ENCODE measurements around the gene ARMC9.
"Not testable (repeated sequence)": the region's sequence is repeated elsewhere in the genome, so short reads cannot be mapped to it uniquely, and the experiment has no call there.

Gene ARMC9

DNA sequence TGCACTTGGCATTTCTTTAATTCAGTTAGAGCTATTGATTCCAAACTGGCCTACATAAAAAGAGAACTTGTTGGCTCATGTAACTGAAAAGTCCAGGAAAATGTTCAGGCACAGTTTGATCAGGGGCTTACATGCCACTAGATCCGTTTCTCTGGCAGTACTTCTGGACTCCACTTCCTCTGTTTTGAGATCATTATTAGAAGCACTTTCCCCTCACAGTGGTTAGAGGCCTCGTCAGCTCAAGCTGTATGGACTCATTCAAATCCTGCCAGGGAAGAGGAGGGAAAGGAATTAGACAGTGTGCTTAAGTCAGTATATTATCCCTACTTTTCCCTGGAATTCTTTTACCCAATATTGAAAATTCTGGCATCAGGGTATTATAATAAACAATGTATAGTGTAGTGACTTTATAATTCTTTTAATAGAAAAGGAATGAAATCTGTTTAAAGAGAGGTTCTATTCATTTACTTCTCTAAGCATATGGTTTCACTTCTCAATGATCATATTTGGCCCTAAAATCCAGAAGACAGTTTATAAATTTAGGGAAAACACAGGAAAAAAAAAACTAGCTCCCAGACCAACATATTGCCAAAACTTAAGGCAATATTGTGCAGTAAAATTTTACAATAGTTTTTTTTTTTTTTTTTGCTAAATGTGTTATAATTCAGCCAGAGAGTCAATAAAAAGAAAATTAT lies 92.0 kb downstream of the ARMC9 start:
- no peak for DNase-seq (ENCODE audit: low read depth)

DNA sequence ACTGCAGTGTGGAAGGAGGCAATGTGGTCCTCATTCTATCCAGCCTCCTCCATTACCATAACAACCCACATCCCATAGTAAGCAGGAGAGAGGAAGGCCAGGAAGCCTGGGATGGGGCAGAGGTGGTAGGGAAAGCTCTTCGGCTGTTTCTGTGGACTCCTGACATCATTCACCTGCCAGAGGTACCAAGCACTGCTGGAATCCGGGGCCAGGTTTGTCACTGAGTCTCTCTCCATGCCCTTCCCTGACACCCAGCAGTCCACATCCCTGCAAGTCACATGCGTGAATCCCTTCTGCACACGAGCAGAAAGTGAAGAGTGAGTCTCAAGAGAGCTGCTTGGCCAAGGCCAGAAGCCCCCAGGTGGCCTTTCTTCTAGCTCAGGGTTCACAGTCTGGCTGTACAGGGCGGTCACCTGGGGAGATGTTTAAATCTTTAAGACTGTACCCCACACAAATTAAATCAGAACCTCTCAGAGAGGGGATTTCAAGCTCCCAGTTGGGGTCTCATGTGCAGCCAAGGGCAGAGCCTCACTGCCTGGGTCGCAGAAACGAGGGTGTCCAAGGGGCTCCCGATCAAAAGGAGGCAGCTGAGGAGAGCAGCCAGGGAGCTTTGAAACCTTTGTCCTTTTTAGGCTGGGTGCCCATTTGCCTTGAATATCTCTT lies 94.2 kb downstream of the ARMC9 start:
- no peak for DNase-seq (ENCODE audit: low read depth)

DNA sequence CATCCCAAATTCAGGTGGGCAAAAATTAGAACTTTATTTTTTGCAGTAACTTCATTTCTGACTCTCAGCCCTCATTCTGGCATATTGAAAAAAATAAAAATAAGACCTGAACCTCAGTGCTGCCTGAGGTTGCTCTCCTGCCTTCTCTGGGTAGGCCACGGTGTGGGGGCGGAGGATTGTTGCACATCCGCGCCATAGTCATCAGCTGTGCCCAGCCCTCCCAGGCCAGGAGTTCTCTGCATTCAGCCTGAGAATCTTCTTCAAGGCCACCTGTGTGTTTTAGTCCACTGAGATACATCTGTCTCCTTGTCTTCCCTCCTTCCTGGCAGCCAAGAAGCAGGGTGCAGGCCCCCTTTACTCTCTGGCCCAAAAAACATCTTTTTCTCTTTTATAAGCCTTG lies 94.7 kb downstream of the ARMC9 start:
- DNase-seq (ENCODE audit: low read depth) = no peak

DNA sequence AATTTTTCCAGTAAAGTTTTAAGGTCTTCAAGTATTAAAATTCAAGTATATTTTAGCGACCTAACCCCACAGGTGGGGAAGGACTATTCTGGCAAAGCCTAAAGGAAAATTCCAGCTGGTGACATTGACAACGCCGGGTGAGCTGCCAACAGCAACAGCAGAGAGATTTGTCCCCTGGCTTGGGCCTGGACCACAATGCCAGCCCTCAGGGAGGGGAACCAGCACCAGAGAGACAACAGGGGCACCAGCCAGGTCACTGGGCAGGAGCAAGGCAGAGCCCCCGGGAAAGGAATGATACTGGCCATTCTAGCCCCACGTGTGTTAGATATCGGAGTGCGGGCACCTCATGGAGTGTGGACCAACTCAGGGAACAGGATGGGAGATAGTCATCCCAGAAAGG lies 95.7 kb downstream of the ARMC9 start:
- no peak for DNase-seq (ENCODE audit: low read depth)

DNA sequence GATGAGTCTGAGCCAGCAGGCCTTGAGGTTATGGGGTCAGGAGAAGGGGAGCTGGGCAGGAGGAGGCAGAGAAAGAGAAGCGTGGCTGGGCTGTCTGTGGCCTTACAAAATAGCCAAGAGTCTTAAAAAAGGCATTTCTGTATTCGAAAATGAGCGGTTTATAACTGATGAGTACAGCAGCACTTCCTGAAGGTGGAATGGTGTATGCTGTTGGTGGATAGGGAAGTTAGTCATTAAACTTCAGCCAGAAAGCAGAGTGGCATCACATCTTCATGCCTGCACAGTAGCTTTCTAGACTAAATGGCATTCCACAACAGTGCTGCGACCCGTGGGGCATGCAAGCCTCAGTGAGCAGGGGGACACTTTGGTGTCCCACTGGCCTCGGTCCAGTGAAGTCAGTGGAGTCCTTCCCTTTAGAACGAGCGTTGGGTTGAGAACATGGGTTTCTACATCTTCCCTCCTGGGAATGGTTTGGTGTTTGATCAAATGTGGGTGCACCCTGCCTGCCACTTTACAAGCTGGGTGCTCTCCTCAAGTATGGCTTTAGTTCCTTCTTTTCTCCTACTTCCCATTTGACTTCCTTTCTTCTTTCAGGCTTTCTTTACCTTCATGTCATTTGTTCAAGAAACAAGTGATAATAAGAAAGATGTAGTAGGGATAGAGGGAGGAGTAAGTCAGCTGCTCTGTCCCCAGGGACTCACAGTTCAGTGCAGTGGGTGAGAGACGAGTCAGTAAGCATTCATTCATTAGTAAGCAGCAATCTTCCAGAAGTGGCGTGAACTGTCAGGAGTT lies 96.3 kb downstream of the ARMC9 start:
- DNase-seq (ENCODE audit: low read depth) = no peak

DNA sequence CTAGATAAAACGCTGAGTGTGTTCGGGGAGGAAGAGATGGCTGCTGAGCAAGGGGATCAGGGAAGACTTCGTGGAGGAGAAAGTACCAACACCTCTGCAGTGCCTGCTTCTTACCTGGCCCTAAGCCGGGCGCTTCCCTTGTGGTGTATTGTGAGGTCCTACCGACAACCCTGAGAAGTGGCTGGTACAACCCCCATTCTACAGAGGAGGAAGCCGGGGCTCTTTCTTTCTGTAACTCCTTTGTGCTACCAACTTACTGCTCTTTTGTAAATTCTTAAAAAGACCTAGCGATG lies 96.9 kb downstream of the ARMC9 start:
- no peak for DNase-seq (ENCODE audit: low read depth)

DNA sequence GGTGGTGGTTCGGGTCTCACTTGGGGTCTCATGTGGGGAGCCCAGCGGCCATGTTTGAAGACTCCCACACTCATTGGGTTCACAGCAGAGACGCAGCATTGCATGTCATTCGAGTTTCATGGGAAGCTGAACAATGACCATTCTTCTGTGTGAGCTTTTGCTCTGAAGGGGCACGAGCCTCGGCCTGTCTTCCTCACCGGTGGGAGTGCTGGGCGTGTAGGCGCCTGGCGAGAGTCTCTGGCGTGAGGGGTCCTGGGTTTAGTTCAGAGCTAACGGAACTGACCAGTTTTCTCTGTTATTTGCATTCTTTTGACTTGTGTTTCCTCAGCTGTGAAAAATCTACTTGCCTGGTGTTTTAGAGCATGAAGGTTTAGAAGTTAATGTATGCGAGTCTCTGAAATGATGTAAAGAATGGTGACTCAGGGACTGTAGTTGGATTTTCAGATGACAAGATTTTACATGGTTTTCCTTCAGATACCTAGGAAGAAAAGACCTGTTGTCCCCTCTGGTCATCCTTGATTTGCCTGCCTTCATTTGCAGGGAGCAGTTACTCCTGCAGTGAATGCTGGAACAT lies 98.1 kb downstream of the ARMC9 start:
- no peak for DNase-seq (ENCODE audit: low read depth)

DNA sequence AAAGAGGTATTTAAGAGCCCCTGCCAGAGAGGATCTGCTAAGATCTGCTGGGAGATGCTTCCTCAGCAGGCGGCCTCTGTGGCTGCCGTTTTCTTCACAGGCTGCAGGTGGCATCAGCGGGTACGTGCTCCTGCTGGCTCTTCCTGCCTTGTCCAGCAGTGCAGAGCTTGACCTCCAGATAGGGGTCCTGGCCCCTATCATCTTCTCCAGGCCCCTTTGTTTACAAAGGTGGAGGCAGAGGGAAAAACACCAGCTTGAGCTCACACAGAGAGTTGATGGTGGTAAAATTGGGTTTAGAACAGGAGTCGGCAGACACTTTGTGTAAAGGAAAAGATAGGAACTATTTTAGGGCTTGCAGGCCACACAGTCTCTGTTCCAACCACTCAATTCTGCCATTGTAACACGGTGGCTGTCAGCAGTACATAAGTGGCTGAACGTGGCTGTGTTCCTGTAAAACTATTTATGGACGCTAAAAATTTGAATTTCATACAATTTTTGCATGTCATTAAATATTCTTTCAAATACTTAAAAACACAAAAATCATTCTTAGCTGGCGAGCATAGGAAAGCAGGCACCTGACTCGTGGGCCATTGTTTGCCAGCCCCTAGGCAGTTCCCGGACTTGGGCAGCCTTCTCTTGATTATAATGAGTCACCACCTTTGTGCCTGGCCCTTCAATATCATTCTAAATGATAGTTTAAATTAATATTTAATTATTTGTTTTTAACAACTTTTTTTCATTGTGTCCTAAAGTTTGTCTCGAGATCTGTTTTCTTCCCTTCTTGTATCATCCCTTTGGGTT lies 98.9 kb downstream of the ARMC9 start:
- no peak for DNase-seq (ENCODE audit: low read depth)

DNA sequence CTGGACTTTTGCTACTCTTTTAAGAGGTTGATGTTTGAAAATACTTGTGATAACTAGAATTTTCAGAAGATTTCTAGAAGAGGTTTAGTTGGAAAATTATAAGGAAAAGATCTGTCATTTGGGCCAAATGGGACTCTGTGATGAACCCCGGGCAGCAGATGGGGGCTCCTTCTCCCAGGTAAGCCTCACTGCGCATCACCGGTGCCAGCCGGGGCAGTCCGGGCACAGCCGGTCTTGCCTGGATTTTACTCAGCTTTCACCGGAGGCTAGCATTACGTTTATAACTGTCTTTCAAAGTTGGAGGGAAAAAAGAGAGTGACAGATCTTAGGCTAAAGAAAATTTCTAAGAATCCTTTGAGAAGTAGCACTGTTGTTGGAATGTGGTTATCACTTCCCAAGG lies 99.7 kb downstream of the ARMC9 start:
- no peak for DNase-seq (ENCODE audit: low read depth)

DNA sequence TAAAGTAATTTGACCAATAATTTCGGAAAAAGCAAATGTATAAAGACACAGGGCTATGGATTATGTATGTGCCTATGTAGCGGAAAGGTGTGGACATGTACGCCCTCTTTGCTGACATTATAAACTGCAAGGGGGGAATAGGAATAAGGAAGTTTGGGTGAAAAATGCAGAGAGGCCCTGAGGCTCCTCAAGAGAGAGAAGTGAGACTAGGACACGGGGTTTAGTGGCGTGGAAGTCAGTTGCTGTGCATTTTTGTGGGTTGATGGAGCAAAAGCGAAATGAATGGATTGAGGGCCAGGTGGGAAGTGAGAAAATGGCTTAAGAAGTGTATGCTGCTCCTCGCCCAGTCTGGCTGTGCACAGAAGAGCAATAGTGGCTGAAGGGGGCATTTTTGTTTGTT lies 100.8 kb downstream of the ARMC9 start:
- DNase-seq (ENCODE audit: low read depth) = no peak

DNA sequence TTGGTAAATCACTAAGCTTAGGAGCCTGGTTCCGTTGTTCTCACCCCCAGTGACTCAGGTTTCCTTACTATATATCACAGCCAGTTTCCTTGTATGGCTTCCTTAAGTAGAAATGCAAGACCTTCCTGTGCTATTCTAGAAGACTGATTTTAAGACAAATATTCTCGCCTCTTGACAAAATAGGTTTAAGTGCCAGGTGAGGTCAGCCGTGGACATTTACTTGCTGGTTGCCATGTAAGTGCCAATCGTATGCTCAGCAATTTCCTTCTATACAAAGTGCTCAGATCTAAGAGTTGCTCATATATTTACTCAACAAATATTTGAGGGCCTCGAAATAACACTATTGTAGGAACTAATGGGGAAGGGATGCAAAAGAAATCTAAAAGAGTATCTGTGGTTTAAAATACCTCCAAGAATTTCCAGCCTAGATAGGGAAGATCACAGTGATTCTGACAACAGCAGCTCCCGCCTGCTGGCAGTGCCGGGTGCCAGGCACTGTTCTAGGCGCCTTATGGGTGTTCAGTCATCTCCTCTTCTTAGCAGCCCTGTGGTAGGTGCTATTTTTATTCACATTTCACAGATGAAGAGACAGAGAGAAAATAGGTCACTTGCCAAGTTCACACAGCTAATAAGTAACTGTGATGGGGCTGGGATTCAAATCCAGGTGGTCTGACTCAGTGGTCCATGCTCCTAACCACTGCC lies 101.7 kb downstream of the ARMC9 start:
- no peak for DNase-seq (ENCODE audit: low read depth)

DNA sequence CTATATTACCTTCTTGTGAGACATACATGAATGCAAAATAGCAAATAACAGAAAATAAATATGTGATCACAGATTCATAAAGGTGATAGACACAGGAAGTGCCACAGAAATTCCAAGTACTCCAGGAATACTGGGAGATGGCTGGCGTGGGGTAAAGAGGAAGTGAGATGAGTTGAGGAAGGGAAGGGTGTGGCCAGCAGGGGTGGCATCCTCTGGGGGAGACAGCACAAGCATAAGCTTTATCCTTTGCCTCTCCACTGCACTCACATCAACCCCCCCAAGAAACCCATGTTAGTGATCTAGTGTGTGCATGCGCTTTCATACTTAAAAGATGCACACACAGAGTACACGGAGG lies 102.3 kb downstream of the ARMC9 start:
- no peak for DNase-seq (ENCODE audit: low read depth)

DNA sequence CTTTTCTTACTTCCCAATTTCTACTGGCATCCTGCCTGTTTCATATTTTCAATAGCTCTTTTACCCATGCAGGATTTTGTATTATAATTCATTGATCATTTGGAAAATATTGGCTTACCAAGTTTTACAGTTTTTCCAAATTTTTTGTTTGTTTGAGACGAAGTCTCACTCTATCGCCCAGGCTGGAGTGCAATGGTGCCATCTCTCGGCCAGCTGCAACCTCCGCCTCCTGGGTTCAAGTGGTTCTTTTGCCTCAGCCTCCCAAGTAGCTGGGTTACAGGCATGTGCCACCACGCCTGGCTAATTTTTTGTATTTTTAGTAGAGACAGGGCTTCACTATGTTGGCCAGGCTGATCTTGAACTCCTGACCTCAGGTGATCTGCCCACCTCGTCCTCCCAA lies 105.8 kb downstream of the ARMC9 start:
- DNase-seq (ENCODE audit: low read depth) = not testable (repeated sequence)

DNA sequence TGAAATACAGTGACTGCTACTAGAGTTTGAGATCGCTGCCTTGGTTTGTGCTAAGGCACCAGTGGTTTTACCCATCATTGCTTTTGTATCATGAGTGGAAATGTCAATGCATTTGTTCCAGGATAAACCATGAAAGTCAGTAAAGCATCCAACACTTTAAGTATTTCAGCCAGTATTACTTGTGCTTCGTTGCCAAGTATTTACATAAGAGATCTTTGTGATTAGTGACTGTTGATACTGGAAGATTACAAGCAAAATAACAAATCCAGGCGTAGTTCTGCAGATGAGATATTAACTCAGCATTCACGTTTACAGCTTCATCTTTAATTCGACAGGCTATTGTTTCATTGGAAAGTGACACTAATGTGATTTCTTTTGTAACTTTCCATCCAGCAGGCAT lies 106.8 kb downstream of the ARMC9 start:
- no peak for DNase-seq (ENCODE audit: low read depth)

DNA sequence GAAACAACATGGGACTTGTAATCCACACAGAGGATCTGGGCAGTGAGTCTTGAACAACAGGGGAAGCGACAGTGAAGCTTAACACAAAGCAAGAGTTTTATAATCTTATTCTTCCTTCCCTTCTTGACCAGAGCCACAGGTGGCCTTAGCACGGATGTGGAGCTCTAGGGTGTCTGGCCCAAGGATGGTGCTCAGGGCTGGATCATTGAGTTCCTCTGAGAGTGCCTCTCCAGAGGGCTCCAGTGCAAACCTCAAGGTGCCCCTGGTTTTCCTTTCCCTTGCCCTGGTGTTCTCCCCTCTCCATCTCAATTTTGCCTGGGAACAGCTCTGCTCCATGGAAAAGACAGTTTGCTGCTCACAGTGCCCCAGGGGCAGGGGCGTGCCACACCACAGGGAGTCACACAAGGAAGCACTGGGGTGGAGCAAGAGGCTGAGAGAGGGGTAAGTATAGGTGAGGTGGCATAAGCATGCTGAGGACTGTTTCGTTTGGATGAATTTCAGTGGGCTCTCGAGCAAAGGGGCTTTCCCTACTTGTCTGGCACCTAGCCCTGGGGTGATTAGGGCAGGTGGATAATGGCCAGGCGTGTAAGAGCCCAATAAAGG lies 108.5 kb downstream of the ARMC9 start:
- no peak for DNase-seq (ENCODE audit: low read depth)

DNA sequence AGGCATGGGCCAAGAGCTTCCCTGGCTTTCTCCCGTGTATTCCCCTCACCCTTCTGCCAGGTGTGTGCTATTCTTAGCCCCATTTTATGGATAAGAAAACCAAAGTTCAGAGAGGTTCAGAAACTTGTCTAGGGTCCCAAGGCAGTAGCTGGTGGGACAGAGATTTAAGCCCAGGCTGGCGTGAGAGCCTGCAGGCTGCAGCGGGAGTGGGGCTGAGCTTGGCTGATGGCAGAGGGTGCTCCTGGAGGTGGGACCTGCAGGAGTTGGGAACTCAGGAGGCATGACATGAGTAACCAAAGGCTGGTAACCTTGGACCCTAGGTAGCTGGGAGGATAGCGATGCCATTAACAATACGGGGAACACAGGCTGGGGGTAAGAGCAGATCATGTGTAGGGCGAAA lies 109.8 kb downstream of the ARMC9 start:
- DNase-seq (ENCODE audit: low read depth) = no peak

DNA sequence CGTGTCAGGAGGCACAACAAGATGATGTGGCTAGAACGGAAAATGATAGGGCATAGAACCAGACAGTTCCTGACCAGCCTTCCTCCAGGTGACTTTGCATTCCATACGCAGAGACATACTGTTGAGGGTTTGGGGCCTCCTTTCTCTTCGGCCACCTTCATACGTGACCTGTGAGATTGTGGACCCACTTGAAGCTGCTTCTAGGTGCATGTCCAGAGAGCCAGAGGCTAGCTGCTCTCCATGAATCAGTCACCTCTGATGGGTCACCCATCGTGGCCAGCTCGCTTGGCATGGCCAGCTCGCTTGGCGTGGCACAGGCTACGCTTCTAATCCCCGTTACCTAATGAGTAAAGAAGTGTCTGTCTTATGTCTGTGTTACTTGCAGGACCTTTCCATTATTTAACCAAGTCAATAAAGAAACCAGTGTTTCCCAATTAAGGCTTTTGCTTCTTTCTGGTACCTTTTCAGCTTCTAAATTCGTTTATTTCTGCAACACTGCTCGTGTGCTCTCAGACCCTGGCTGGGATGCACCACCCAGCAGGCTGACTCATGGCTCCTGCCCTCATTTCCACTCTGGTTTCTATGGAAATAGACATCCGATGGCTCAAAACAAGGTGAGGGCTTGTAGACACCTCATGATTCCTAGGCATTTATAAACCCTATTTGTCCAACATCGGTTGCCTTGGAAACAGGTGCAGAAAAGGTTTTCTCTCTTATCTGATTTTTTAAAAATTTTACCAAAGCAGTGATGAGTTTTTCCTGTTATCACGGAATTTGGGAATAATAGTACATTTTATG lies 110.4 kb downstream of the ARMC9 start:
- no peak for DNase-seq (ENCODE audit: low read depth)

DNA sequence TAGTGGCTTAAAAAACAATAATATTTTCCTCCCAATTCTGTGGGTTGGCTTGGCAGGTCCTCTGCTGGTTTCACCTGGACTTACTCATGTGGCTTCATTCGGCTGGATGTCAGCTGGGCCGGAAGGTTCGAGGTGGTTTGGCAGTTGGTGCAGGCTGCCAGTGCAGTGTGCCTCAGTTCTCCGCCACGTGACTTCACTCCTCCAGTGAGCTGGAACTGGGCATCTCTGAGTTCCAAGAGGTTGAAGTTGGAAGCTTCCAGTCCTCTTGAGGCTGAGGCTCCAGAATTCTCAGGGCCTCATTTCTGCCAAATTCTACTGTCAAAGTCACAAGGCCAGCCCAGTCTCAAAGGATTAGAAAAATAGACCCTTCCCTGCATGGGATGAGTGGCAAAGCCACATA lies 113.6 kb downstream of the ARMC9 start:
- DNase-seq (ENCODE audit: low read depth) = no peak

DNA sequence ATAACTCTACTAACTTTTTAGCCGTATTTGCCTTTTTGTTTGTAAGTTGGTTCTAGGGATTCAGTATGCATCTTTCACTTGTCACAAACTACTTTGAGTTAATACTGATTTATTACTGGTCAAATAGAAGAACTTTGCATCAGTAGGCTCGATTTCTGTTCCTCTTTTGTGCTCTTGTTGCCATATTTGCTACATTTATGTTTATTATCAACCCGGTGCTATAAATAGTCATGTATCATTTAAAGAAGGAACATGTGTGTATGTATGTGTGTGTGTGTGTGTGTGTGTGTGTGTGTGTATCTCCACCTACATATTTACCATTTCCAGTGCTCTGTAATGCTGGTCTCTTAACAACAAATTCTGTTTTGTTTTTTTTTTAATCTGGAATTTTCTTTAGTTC lies 117.5 kb downstream of the ARMC9 start:
- no peak for DNase-seq (ENCODE audit: low read depth)

DNA sequence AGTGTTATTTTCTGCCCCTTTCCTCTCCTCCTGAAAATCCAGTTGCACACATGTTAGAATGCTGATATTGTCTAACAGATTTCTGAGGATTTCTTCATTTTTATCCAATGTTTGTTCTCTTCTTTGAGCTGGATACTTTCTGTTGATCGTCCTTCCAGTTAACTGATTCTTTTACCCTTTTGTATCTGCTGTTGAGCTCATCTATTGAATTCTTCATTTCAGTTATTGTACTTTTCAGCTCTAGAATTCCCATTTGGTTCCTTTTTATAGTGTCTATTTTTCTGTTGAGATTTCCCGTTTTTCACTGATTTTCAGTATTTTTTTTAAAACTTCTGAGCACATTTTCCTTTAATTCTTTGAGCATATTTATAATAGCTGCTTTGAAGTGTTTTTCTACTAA lies 119.1 kb downstream of the ARMC9 start:
- no peak for DNase-seq (ENCODE audit: low read depth)

DNA sequence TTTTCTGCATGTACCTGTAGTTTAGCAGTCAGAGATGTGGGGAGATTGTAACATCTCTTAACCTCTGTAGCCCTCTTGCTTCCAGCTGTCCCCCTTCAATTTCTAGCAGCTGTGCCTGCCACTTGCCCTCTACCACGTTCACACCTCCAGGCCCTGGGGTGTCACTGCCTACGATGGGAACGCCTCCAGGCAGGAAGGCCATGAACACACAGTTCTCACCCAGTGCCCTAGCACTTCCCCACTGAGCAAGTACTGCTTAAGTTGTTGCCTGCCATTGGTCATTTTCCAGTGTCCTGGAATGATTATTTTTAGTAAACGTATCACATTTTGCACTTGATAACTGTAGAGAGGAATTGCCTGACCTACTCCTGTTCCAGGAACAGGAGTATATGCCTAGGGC lies 120.0 kb downstream of the ARMC9 start:
- DNase-seq (ENCODE audit: low read depth) = no peak

Data from stimulated activated CD8-positive, alpha-beta memory T cell treated with anti-CD3 and anti-CD28 coated beads, Interleukin-15, amount 100 ng/mL, for 1 hour (primary cell).